Activated CD4-positive, alpha-beta T cell treated with anti-CD3 and anti-CD28 coated beads, Interleukin-10, Interleukin-2, amounts not matched to agents 100 ng/mL and 50 ng/mL, durations not matched to agents 16 hours and 8 hours (primary cell): ENCODE measurements around the gene DPH2.

ENCODE experiments used
- DNase-seq: peaks from one replicate; pipeline ENCODE4 v3.0.0-alpha.2; 2020

DPH2 gene

GRCh38 chr1:44008259-44008658 lies 38.4 kb downstream of the DPH2 start:
- no peak for DNase-seq

GRCh38 chr1:44010935-44011471 lies 41.2 kb downstream of the DPH2 start:
- DNase-seq = no peak

DNA sequence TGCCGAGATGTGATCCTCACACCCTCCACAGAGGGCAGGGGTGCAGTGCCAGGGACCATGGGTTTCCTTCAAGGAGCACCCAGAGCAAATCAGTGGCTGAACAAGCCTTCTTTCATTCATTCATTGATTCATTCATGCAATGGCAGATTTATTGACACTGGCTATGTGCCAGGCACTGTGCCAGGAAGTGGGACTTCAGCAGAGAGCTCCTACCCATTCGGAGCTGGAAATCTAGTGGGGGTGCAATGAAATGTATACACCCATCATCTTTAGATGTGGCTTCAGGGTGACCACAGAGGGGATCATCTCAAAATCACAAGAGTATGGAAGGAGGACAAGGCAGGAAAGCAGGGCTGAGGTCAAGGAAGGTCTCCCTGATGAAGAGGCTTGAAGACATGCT lies 42.6 kb downstream of the DPH2 start:
- DNase-seq = no peak

- no peak for DNase-seq
Measured at GRCh38 chr1:44012941-44013609, 43.3 kb downstream of the DPH2 start.

DNA sequence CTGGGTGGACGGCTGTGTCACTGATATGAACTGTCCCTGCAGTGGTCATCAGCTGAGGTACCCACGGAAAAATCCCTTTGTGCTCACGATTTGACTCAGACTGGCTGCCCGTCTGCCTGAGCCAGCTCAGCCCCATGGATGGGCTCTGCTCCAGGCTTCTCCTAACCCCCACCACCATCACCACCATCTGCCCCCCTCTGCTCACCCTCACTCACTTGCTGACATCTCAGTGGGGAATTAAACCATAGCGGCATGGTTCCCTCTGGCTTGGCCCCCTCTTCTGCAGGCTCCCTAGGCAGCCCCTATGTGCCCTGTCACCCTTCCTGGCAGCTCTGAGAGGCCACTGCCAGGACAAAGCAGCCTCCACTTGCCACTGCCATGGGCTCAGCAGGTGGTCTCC lies 44.1 kb downstream of the DPH2 start:
- no peak for DNase-seq

- no peak for DNase-seq
Measured at GRCh38 chr1:44014365-44015104, 44.7 kb downstream of the DPH2 start.

- DNase-seq = no peak
Measured at GRCh38 chr1:44015206-44015605, 45.4 kb downstream of the DPH2 start.

DNA sequence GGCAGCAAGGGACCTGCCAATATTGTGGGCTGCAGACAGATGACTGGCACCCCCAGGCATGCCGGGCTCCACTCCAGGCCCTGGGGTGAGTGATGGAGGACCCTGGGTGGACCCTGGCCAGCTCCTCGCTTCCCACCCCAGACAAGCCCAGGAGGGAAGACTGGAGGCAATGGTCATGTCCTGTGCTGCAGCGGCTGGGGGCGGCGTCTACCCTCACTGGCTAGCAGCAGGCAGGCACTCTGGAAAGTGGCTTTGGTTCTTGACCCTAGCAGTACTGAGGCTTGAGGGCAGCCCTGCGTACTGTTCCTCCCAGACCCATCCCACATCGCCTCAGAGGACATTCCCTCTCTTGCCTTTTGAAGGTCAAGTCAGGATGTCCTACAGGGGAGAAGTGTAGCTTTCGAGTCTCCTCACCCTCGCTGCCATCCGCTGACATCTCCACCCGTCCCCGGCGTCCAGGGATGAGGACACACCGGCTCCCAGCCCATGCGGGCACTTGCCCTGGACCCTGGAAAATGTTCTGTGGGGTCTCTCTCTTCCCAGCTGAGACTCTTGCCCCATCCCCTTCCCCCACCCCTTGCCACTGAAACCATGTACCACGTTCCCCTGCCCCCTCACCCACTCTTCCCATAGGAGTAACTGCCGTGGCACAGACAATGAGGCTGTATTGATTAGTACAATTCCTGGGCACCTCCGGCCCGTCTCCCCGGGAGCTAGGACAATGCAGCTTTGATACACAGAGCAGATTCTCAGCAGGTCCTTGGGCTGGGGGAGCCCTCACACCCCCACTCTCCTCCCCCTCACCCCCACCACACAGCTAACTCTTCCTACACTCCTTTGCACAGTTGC lies 46.5 kb downstream of the DPH2 start:
- no peak for DNase-seq

GRCh38 chr1:44016890-44017400 lies 47.1 kb downstream of the DPH2 start:
- DNase-seq = no peak

DNA sequence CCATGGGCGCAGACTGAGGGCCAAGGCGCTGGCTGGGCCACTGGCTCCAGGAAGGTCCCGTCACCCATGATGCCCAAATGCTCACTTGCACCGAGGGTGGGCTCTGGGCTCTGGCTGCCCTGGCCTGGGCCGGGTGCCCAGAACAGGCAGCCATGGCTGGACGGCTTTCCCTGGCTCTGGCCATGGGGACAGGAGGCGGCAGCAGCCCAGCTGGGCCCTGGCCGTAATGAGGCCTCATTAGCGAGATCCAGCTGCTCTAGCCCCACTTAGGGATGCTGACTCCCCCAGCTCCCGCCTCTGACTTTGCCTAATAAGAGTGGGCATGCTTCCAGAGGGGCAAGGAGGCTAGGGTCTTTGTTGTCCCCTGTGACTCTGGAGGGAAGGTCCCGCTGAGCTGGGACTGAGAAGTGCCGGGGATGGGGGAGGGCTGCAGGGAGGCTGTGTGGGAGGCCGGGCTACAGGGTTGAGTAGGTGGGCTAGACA lies 49.7 kb downstream of the DPH2 start:
- DNase-seq = no peak

- DNase-seq = no peak
Measured at GRCh38 chr1:44020464-44020863, 50.7 kb downstream of the DPH2 start.

- no peak for DNase-seq
Measured at GRCh38 chr1:44021156-44021555, 51.3 kb downstream of the DPH2 start.

- DNase-seq = no peak
Measured at GRCh38 chr1:44021581-44022321, 51.9 kb downstream of the DPH2 start.
